GM12872 (cell line): ENCODE results near the gene IQCM.

Experiments
- CTCF ChIP-seq: IDR thresholded peaks from 3 replicates; pipeline ENCODE4 v1.5.1; 2011; ENCODE audit warnings: low read depth, mild to moderate bottlenecking, low read length, moderate library complexity; ENCODE audit not compliant: insufficient read depth

Gene IQCM

GRCh38 chr4:149513081-149513480, 302.6 kb downstream of the IQCM start:
- TF ChIP-seq CTCF: no peak

GRCh38 chr4:149512501-149512900, 303.1 kb downstream of the IQCM start:
- no peak for TF ChIP-seq CTCF

- TF ChIP-seq CTCF: no peak
These were observed 303.9 kb downstream of the IQCM start for GRCh38 chr4:149511558-149512298.

- TF ChIP-seq CTCF: no peak
These were observed 314.8 kb downstream of the IQCM start for GRCh38 chr4:149500806-149501205.

GRCh38 chr4:149499726-149500125, 315.9 kb downstream of the IQCM start:
- no peak for TF ChIP-seq CTCF

- no peak for TF ChIP-seq CTCF
These were observed 317.4 kb downstream of the IQCM start for GRCh38 chr4:149498246-149498645.

- TF ChIP-seq CTCF: no peak
These were observed 322.2 kb downstream of the IQCM start for GRCh38 chr4:149493492-149493891.
